ENCODE results near the gene FAM72B.
"Not testable (repeated sequence)": the region's sequence is repeated elsewhere in the genome, so short reads cannot be mapped to it uniquely, and the experiment has no call there.

- TF ChIP-seq, protein P1, sequence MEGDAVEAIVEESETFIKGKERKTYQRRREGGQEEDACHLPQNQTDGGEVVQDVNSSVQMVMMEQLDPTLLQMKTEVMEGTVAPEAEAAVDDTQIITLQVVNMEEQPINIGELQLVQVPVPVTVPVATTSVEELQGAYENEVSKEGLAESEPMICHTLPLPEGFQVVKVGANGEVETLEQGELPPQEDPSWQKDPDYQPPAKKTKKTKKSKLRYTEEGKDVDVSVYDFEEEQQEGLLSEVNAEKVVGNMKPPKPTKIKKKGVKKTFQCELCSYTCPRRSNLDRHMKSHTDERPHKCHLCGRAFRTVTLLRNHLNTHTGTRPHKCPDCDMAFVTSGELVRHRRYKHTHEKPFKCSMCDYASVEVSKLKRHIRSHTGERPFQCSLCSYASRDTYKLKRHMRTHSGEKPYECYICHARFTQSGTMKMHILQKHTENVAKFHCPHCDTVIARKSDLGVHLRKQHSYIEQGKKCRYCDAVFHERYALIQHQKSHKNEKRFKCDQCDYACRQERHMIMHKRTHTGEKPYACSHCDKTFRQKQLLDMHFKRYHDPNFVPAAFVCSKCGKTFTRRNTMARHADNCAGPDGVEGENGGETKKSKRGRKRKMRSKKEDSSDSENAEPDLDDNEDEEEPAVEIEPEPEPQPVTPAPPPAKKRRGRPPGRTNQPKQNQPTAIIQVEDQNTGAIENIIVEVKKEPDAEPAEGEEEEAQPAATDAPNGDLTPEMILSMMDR (optimal IDR thresholded peaks at IDR 0.05 in 1 of 3, IDR thresholded peaks at IDR 0.05 in 1 of 3, conservative IDR thresholded peaks at IDR 0.05 in 1 of 3; ENCODE audit: extremely low read depth in 1 of 3, insufficient read depth in 2 of 3, low read length in 3 of 3), result not testable (repeated sequence)
- TF ChIP-seq EZH2 (IDR thresholded peaks at IDR 0.05; ENCODE audit: low read length), result not testable (repeated sequence)
These were observed 43.6 kb upstream of the FAM72B start for GRCh38 chr1:121227544-121228330.

All from keratinocyte (primary cell).